Caco-2 (cell line): ENCODE measurements around the gene PPP6R3. TPM values are rescaled to one million over a fixed set of nuclear protein-coding genes. Genes with fewer than 3 reads are reported as not detected.

Experiments
- BruUV-seq: library from RNA; stranded (reverse); fragments of 400-500 nt; replicated peaks from 2 replicates; lab custom pipeline; 2021; lab: Mats Ljungman, UMichigan
- CTCF ChIA-PET: fragments of 300-600 bp; sonication (Branson Sonifier 250); formaldehyde crosslinking; loops from one replicate; lab custom pipeline; 2022; ENCODE audit warnings: antibody characterized with exemption; lab: Charles Lee
- POLR2A ChIA-PET: fragments of 300-600 bp; sonication (Branson Sonifier 250); formaldehyde crosslinking; loops from one replicate; lab custom pipeline; 2022; ENCODE audit warnings: antibody characterized with exemption; lab: Charles Lee
- DNase-seq, 2 experiments: peaks; one replicate each; pipeline versions ENCODE4 v3.0.0 to v3.0.0-alpha.2; 2020 to 2022
- H3K27me3 ChIP-seq: replicated peaks from 2 replicates; pipeline ENCODE4 v1.6.0; 2011; ENCODE audit warnings: low read length; ENCODE audit not compliant: control insufficient read depth, insufficient read depth
- H3K36me3 ChIP-seq: 2 replicates; pipeline ENCODE4 v1.5.1; 2011; ENCODE audit warnings: low read length; ENCODE audit not compliant: control insufficient read depth, insufficient read depth
- H3K4me1 ChIP-seq: fragments of 250-450 bp; sonication (Bioruptor Pico); 2 replicates; pipeline ENCODE4 v1.5.1; 2020; ENCODE audit warnings: mild to moderate bottlenecking
- H3K4me3 ChIP-seq: 2 replicates; pipeline ENCODE4 v1.5.1; 2011; ENCODE audit warnings: low read depth, mild to moderate bottlenecking, control low read depth, low read length
- H3K9me3 ChIP-seq: fragments of 250-450 bp; sonication (Bioruptor Pico); 2 replicates; pipeline ENCODE4 v1.5.1; 2020; ENCODE audit warnings: mild to moderate bottlenecking, moderate library complexity
- H3K27ac Mint-ChIP-seq: one replicate; pipeline ENCODE4 v1.8.0; 2022; ENCODE audit warnings: mixed read lengths; ENCODE audit not compliant: unreplicated experiment
- H3K27me3 Mint-ChIP-seq: one replicate; pipeline ENCODE4 v1.8.0; 2022; ENCODE audit warnings: mixed read lengths; ENCODE audit not compliant: insufficient read depth, unreplicated experiment
- H3K36me3 Mint-ChIP-seq: one replicate; pipeline ENCODE4 v1.8.0; 2022; ENCODE audit warnings: mild to moderate bottlenecking, mixed read lengths; ENCODE audit not compliant: insufficient read depth, unreplicated experiment
- H3K4me1 Mint-ChIP-seq: one replicate; pipeline ENCODE4 v1.8.0; 2022; ENCODE audit warnings: low read depth, mixed read lengths; ENCODE audit not compliant: unreplicated experiment
- H3K4me3 Mint-ChIP-seq: one replicate; pipeline ENCODE4 v1.8.0; 2022; ENCODE audit warnings: mild to moderate bottlenecking, moderate library complexity, mixed read lengths; ENCODE audit not compliant: unreplicated experiment
- H3K9me3 Mint-ChIP-seq: one replicate; pipeline ENCODE4 v1.8.0; 2022; ENCODE audit warnings: mixed read lengths; ENCODE audit not compliant: unreplicated experiment
- intact Hi-C: fragments of 100-400 bp; cut with micrococcal nuclease; formaldehyde crosslinking; loops from one replicate; pipeline ENCODE4 v1.10.0; 2022; ENCODE audit not compliant: unreplicated experiment
- total RNA-seq: library from RNA; stranded (reverse); gene quantifications from 2 replicates; pipeline ENCODE4 v1.2.3, GENCODE V29; 2022
- TF ChIP-seq, protein P1 (sequence below), 2 experiments: fragments of 200-600 bp in 1 of 2; IDR thresholded peaks; 1 replicate in 1 of 2; 2 replicates in 1 of 2; pipeline versions ENCODE4 v1.5.1 to v1.8.0; 2011 to 2022; ENCODE audit warnings: antibody characterized with exemption in 1 of 2, control low read depth in 1 of 2, inconsistent platforms in 1 of 2, low read depth in 1 of 2, low read length in 1 of 2, mild to moderate bottlenecking in 1 of 2, moderate library complexity in 1 of 2; ENCODE audit not compliant: insufficient read depth in 1 of 2, severe bottlenecking in 1 of 2, unreplicated experiment in 1 of 2

PPP6R3 gene
- total RNA-seq, 1 experiment from 2014 or later, result 276 TPM

DNA sequence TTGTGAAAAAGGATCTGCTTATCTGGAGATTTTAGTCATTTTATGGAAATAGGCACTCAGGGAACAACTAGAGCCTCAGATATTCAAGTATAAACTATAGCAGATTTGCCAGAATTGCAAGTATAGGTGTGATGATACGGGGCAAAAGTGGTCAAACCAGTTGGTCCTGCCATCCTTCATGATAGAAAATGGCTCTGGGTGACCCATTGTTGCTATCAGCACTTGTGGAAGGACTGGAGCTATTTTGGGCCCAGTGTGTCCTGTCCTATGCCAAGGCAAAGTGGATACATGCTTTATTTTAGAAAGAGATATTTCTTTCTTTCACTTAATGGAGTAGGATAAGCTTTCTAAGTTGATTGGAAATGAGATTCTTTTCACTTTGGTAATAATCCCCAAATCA lies 85.2 kb downstream of the PPP6R3 start:
- POLR2A ChIA-PET, result interaction anchor here (0.7 kb wide), 1 partner anchor 10 kb away, joined by 3 read pairs; no protein-coding TSS in a partner anchor
- H3K27me3 ChIP-seq, result no peaks in the 10 kb centered on the region
- H3K27me3 Mint-ChIP-seq, result no peaks in the 10 kb centered on the region
- H3K36me3 ChIP-seq, result peaks cover 12% of the 10 kb centered on the region
- intact Hi-C loops, result no loop called here
- no peaks in the 10 kb centered on the region for H3K9me3 Mint-ChIP-seq
- no peak overlapping the region for H3K4me3 Mint-ChIP-seq
- H3K4me3 ChIP-seq, result no peak overlapping the region
- H3K4me1 ChIP-seq, result no peaks in the 10 kb centered on the region
- no peak overlapping the region for H3K27ac Mint-ChIP-seq
- CTCF ChIA-PET, result no interaction called here
- H3K36me3 Mint-ChIP-seq, result peaks cover 90% of the 10 kb centered on the region
- no peaks in the 10 kb centered on the region for H3K9me3 ChIP-seq
- TF ChIP-seq, protein P1, sequence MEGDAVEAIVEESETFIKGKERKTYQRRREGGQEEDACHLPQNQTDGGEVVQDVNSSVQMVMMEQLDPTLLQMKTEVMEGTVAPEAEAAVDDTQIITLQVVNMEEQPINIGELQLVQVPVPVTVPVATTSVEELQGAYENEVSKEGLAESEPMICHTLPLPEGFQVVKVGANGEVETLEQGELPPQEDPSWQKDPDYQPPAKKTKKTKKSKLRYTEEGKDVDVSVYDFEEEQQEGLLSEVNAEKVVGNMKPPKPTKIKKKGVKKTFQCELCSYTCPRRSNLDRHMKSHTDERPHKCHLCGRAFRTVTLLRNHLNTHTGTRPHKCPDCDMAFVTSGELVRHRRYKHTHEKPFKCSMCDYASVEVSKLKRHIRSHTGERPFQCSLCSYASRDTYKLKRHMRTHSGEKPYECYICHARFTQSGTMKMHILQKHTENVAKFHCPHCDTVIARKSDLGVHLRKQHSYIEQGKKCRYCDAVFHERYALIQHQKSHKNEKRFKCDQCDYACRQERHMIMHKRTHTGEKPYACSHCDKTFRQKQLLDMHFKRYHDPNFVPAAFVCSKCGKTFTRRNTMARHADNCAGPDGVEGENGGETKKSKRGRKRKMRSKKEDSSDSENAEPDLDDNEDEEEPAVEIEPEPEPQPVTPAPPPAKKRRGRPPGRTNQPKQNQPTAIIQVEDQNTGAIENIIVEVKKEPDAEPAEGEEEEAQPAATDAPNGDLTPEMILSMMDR (IDR thresholded peaks at IDR 0.05; ENCODE audit: insufficient read depth in 1 of 2, low read depth in 1 of 2, low read length in 1 of 2, severe bottlenecking in 1 of 2, unreplicated experiment in 1 of 2), result no peak
- BruUV-seq, result no TSS peak
- peak in 1 of 2 experiments; percentile 40 for DNase-seq
- H3K4me1 Mint-ChIP-seq, result peaks cover 27% of the 10 kb centered on the region

DNA sequence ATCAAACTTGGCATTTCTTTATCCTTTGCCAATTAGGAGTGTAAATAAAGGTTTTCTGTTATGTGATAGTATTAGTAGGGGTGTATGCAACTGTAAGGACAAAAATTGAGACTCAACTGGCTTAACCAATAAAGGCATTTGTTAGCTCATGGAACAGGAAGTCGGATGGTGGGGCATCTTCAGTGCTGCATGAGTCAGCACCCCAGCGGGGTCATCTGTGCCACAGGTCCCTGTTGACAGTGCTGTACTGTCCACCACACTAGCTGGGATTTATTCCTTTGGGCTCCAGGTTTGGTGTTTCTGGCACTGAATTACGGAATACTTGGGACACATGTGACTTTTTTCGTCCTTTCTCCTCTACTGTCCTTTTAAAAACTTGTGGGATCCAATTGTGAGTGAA lies 86.0 kb downstream of the PPP6R3 start:
- POLR2A ChIA-PET, result interaction anchor here (0.7 kb wide), 1 partner anchor 11 kb away, joined by 3 read pairs; no protein-coding TSS in a partner anchor
- Mint-ChIP-seq H3K27me3 (no peaks in the 10 kb centered on the region), H3K4me1 (peaks cover 25% of the 10 kb centered on the region), H3K4me3 (no peak overlapping the region), H3K9me3 (no peaks in the 10 kb centered on the region), H3K27ac (no peak overlapping the region), H3K36me3 (peaks cover 90% of the 10 kb centered on the region)
- TF ChIP-seq, protein P1 (IDR thresholded peaks at IDR 0.05; ENCODE audit: insufficient read depth in 1 of 2, low read depth in 1 of 2, low read length in 1 of 2, severe bottlenecking in 1 of 2, unreplicated experiment in 1 of 2), result no peak
- intact Hi-C loops, result no loop called here
- no peaks in the 10 kb centered on the region for H3K9me3 ChIP-seq
- BruUV-seq, result no TSS peak
- H3K36me3 ChIP-seq, result peaks cover 12% of the 10 kb centered on the region
- CTCF ChIA-PET, result no interaction called here
- DNase-seq, result no peak
- no peak overlapping the region for H3K4me3 ChIP-seq
- H3K4me1 ChIP-seq, result no peaks in the 10 kb centered on the region
- H3K27me3 ChIP-seq, result no peaks in the 10 kb centered on the region

DNA sequence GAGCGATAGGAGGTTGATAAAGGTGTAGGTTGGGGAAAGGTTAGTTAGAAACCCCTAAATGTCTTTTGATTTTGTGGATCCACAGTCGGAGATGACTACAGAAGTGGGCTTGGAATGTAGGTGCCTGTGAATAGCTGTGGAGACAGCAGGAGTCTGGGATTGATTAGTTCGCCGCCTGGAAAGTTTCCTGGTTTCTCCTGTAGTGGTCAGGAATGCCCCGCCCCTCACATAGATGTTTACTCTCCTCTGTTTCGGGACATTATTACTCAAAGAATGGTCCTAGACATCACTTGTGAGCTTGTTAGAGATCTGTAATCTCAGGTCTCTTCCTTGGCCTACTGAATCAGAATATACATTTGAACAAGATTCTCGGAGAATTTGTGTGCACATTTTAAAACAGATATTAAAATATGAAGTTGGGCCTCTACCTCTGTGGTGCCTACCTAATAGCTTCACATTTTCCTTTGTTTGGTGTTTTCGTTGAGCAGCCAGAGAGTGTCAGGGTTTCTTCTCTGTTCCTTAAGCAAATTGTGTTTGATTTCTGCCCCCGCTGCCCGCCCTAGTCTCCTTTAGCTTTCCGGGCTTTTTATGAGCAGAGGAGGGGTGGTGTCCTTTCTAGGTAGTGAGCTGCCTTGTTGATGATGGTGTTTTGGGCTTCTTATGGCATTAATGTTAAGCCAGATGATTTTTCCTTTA lies 89.4 kb downstream of the PPP6R3 start:
- BruUV-seq, result no TSS peak
- H3K9me3 Mint-ChIP-seq, result no peaks in the 10 kb centered on the region
- H3K27me3 ChIP-seq, result no peaks in the 10 kb centered on the region
- H3K27me3 Mint-ChIP-seq, result no peaks in the 10 kb centered on the region
- no peaks in the 10 kb centered on the region for H3K4me1 ChIP-seq
- TF ChIP-seq, protein P1 (IDR thresholded peaks at IDR 0.05; ENCODE audit: insufficient read depth in 1 of 2, low read depth in 1 of 2, low read length in 1 of 2, severe bottlenecking in 1 of 2, unreplicated experiment in 1 of 2), result no peak
- no peak overlapping the region for H3K4me3 ChIP-seq
- H3K9me3 ChIP-seq, result no peaks in the 10 kb centered on the region
- H3K27ac Mint-ChIP-seq, result peak overlapping the region; percentile 0
- DNase-seq, result no peak
- peaks cover 12% of the 10 kb centered on the region for H3K36me3 ChIP-seq
- ChIA-PET CTCF (no interaction called here), POLR2A (no interaction called here)
- peaks cover 27% of the 10 kb centered on the region for H3K4me1 Mint-ChIP-seq
- intact Hi-C loops, result no loop called here
- H3K36me3 Mint-ChIP-seq, result peaks cover 98% of the 10 kb centered on the region
- no peak overlapping the region for H3K4me3 Mint-ChIP-seq
